A549 (cell line): ENCODE data around the gene ACR.

Experiments used
- BHLHE40 ChIP-seq: IDR thresholded peaks from 2 replicates; pipeline ENCODE4 v1.6.1; 2012; ENCODE audit warnings: low read depth, low read length, inconsistent platforms
- CEBPB ChIP-seq, 2 experiments: fragments of >200 bp in 1 of 2; sonication (Bioruptor Twin) in 1 of 2; formaldehyde crosslinking in 1 of 2; IDR thresholded peaks; 2 replicates each; pipeline ENCODE4 v1.6.1; 2012 to 2016
- EP300 ChIP-seq, 2 experiments: fragments of >200 bp; sonication (Bioruptor Twin); formaldehyde crosslinking; IDR thresholded peaks; 2 replicates in 1 of 2; 3 replicates in 1 of 2; pipeline ENCODE4 v1.6.1; 2016 to 2017
- MAFK ChIP-seq: fragments of 450-650 bp; IDR thresholded peaks from 2 replicates; pipeline ENCODE4 v1.6.1; 2014; ENCODE audit not compliant: partially characterized antibody
- NR3C1 ChIP-seq: fragments of >200 bp; sonication (Bioruptor Twin); formaldehyde crosslinking; IDR thresholded peaks from 3 replicates; pipeline ENCODE4 v1.6.1; 2017
- POLR2A ChIP-seq: IDR thresholded peaks from 2 replicates; pipeline ENCODE4 v1.6.1; 2012; ENCODE audit warnings: mild to moderate bottlenecking, low read length
- RAD21 ChIP-seq, 2 experiments: fragments of >200 bp in 1 of 2; sonication (Bioruptor Twin) in 1 of 2; formaldehyde crosslinking in 1 of 2; IDR thresholded peaks in 1 of 2; conservative IDR thresholded peaks in 1 of 2; 2 replicates in 1 of 2; 3 replicates in 1 of 2; pipeline ENCODE4 v1.6.1; 2012 to 2018; ENCODE audit warnings: inconsistent platforms in 1 of 2
- RNF2 ChIP-seq: fragments of 200-600 bp; sonication (generic); IDR thresholded peaks from 2 replicates; pipeline ENCODE4 v1.6.1; 2016; ENCODE audit warnings: low read depth, mild to moderate bottlenecking, antibody characterized with exemption, moderate library complexity, borderline replicate concordance
- SMC3 ChIP-seq: fragments of >200 bp; sonication (Bioruptor Twin); formaldehyde crosslinking; IDR thresholded peaks from 3 replicates; pipeline ENCODE4 v1.6.1; 2018; ENCODE audit warnings: inconsistent platforms
- SREBF2 ChIP-seq: fragments of 450-650 bp; IDR thresholded peaks from 2 replicates; pipeline ENCODE4 v1.6.1; 2014; ENCODE audit warnings: mild to moderate bottlenecking, moderate library complexity
- TF ChIP-seq, protein P1 (sequence below): fragments of >200 bp; sonication (Bioruptor Twin); formaldehyde crosslinking; IDR thresholded peaks from 3 replicates; pipeline ENCODE4 v1.5.1; 2016
- TF ChIP-seq, protein P2 (sequence below): fragments of 200-600 bp; sonication (generic); IDR thresholded peaks from 2 replicates; pipeline ENCODE4 v1.6.1; 2016; ENCODE audit warnings: antibody characterized with exemption, mild to moderate bottlenecking, moderate library complexity

DNA sequence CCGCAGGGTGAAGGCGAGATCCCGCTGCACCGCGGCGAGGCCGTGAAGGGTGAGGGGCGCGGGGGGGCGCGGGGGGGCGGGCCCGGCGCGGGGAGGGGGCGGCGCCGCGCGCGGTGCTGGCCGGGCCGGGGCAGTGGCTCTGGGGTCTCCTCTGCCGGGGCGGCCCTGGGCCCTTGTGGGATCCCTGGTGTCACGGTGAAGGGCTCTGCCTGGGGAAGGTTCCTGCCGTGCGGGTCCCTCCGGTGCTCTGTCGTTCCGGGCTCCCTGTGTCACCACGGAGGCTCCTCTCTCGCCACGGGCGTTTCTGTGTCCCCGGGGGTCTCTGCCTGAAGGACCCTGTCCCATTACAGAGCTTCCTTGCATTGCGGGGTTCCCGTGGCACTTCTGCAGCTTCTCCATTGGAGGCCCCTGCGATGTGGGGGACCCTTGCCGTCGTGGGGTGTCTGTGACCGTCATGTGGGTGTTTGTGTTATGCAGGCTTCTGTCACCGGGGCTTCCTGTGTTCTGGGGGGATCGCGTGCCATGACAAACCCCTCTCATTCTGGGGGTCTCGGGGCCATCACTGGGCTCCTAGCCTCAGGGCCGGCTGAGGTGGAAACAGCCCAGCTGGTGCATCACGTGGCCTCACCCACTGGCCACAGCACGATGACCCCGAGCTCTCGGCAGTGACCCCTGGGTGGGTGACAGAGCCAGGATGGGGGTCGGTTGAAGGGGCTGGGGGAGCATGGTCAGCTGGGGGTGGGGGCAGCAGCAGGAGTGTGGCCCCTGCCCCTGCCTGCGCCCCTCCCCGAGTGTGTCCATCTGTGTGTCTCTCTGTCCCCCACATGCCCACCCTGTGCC, 40.1 kb upstream of the ACR start:
- TF ChIP-seq, protein P1, sequence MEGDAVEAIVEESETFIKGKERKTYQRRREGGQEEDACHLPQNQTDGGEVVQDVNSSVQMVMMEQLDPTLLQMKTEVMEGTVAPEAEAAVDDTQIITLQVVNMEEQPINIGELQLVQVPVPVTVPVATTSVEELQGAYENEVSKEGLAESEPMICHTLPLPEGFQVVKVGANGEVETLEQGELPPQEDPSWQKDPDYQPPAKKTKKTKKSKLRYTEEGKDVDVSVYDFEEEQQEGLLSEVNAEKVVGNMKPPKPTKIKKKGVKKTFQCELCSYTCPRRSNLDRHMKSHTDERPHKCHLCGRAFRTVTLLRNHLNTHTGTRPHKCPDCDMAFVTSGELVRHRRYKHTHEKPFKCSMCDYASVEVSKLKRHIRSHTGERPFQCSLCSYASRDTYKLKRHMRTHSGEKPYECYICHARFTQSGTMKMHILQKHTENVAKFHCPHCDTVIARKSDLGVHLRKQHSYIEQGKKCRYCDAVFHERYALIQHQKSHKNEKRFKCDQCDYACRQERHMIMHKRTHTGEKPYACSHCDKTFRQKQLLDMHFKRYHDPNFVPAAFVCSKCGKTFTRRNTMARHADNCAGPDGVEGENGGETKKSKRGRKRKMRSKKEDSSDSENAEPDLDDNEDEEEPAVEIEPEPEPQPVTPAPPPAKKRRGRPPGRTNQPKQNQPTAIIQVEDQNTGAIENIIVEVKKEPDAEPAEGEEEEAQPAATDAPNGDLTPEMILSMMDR: no peak
- TF ChIP-seq POLR2A: no peak
- TF ChIP-seq, protein P2, sequence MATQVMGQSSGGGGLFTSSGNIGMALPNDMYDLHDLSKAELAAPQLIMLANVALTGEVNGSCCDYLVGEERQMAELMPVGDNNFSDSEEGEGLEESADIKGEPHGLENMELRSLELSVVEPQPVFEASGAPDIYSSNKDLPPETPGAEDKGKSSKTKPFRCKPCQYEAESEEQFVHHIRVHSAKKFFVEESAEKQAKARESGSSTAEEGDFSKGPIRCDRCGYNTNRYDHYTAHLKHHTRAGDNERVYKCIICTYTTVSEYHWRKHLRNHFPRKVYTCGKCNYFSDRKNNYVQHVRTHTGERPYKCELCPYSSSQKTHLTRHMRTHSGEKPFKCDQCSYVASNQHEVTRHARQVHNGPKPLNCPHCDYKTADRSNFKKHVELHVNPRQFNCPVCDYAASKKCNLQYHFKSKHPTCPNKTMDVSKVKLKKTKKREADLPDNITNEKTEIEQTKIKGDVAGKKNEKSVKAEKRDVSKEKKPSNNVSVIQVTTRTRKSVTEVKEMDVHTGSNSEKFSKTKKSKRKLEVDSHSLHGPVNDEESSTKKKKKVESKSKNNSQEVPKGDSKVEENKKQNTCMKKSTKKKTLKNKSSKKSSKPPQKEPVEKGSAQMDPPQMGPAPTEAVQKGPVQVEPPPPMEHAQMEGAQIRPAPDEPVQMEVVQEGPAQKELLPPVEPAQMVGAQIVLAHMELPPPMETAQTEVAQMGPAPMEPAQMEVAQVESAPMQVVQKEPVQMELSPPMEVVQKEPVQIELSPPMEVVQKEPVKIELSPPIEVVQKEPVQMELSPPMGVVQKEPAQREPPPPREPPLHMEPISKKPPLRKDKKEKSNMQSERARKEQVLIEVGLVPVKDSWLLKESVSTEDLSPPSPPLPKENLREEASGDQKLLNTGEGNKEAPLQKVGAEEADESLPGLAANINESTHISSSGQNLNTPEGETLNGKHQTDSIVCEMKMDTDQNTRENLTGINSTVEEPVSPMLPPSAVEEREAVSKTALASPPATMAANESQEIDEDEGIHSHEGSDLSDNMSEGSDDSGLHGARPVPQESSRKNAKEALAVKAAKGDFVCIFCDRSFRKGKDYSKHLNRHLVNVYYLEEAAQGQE: no peak
- no peak for TF ChIP-seq SMC3
- TF ChIP-seq RNF2: no peak
- no peak for TF ChIP-seq EP300 (IDR thresholded peaks at IDR 0.05)
- TF ChIP-seq CEBPB (IDR thresholded peaks at IDR 0.05): no peak
- no peak for TF ChIP-seq RAD21 (conservative IDR thresholded peaks at IDR 0.05 in 1 of 2, IDR thresholded peaks at IDR 0.05 in 1 of 2)
- no peak for TF ChIP-seq BHLHE40
- TF ChIP-seq MAFK: no peak
- TF ChIP-seq SREBF2: no peak
- TF ChIP-seq NR3C1: no peak
